OCI-LY1 (cell line): ENCODE measurements around the gene EML1.

Source experiments
- EZH2 ChIP-seq: fragments of 200-600 bp; sonication (generic), shearing (Covaris generic); IDR thresholded peaks from 2 replicates; pipeline ENCODE4 v1.8.0; 2017; ENCODE audit warnings: borderline replicate concordance, mixed run types, mild to moderate bottlenecking, antibody characterized with exemption, low read length, moderate library complexity, mixed read lengths
- TF ChIP-seq, protein P1 (sequence below): fragments of 200-600 bp; sonication (generic), shearing (Covaris generic); IDR thresholded peaks from 2 replicates; pipeline ENCODE4 v1.5.1; 2017; ENCODE audit warnings: mild to moderate bottlenecking, antibody characterized with exemption, low read length, moderate library complexity, mixed read lengths

DNA sequence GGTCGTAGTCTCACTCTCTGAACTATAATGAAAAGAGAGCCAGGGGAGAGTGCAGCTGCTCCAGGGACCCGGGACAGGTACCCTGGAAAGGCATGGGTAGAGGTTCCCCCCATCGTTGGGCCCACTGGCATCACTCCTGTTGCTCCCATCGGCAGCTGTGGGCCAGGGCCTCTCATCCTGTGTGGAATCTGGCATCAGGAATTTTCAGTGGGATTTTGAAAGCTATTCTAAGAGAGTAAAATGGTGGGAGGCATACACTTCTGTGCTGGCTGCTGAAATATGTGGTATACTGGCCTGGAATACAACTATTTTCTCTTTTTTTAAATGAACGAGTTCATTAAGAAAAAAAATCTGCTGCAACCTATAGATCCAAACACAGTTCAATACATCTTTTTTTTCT lies 38.1 kb downstream of the EML1 start:
- TF ChIP-seq, protein P1, sequence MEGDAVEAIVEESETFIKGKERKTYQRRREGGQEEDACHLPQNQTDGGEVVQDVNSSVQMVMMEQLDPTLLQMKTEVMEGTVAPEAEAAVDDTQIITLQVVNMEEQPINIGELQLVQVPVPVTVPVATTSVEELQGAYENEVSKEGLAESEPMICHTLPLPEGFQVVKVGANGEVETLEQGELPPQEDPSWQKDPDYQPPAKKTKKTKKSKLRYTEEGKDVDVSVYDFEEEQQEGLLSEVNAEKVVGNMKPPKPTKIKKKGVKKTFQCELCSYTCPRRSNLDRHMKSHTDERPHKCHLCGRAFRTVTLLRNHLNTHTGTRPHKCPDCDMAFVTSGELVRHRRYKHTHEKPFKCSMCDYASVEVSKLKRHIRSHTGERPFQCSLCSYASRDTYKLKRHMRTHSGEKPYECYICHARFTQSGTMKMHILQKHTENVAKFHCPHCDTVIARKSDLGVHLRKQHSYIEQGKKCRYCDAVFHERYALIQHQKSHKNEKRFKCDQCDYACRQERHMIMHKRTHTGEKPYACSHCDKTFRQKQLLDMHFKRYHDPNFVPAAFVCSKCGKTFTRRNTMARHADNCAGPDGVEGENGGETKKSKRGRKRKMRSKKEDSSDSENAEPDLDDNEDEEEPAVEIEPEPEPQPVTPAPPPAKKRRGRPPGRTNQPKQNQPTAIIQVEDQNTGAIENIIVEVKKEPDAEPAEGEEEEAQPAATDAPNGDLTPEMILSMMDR: no peak
- no peak for TF ChIP-seq EZH2
